Keratinocyte (primary cell): Measurements from ENCODE around the gene MELTF.

Experiments used
- CTCF ChIP-seq, 3 experiments: IDR thresholded peaks in 1 of 3; conservative IDR thresholded peaks in 1 of 3; optimal IDR thresholded peaks in 1 of 3; 2 replicates in 2 of 3; 3 replicates in 1 of 3; pipeline versions ENCODE3 to v1.5.1; 2011; ENCODE audit warnings: low read length in 3 of 3, mild to moderate bottlenecking in 3 of 3, moderate library complexity in 2 of 3, control low read depth in 1 of 3, inconsistent platforms in 1 of 3; ENCODE audit not compliant: insufficient read depth in 2 of 3; ENCODE audit errors: extremely low read depth in 1 of 3
- EZH2 ChIP-seq: IDR thresholded peaks from one replicate; pipeline ENCODE4 v1.6.1; 2012; ENCODE audit warnings: inconsistent platforms, mild to moderate bottlenecking, low read length, moderate library complexity

DNA sequence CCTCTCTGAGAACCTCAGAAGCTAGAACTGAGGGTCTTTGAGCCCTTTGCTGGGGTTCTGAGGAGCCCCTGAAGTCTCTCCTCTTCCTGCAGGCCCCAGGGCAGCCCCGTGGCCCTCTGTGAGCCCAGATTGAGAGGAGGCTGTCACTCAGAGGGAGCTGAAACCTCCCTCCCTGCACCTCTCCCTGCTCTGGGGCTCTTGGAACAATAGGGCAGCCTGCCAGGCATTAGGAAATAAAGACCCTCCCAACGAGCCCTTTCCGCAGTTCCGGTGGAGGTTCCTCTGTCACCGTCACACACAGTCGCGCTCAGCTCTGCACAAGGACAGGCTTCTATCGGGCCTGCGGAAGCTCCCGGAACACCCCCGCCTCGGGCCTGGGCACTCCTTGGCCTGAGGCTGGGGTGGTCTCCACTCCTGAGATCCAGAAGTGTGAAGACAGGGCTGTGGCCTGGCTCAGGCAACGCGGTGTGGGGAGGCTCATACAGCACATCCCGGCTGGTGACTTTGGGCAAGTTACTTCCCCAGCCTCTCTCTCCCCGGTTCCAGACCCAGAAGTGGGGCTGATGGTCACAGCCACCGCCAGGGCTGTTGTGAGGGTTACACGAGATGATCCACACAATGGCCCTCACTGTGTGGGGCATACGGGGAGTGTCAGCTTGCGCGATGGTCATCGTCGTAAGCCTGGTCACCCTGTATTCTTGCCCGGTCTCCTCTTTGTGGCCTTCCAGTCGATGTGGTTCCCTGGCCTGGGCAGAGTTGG is 17.7 kb downstream of the MELTF start:
- TF ChIP-seq CTCF (optimal IDR thresholded peaks at IDR 0.05 in 1 of 3, IDR thresholded peaks at IDR 0.05 in 1 of 3, conservative IDR thresholded peaks at IDR 0.05 in 1 of 3; ENCODE audit: extremely low read depth in 1 of 3, insufficient read depth in 2 of 3, low read length in 3 of 3) (no peak), EZH2 (no peak)
